ENCODE measurements around the gene IL18BP.

DNA sequence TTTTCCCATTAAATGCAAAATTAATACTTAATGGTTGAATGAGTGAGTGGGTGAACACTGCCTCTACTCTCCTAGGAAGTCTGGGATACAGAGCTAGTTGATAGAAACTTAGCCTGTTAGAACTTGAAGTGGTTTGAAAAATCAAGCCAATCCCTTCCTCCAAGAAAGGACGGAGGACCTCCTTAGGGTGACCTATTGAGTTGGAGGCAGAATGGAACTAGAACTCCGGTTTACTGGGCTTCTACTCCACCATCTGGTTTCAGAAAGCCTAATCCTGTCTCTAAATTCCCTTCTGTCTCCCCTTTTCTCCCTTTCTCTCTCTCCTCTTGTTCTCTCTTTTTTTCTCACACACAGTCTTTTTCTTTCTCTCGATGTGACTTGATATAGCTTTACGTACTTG lies 19.6 kb upstream of the IL18BP start:
- TF ChIP-seq CTCF (tag by site-specific recombination; IDR thresholded peaks at IDR 0.05) (no peak), ZNF791 (tag by site-specific recombination; IDR thresholded peaks at IDR 0.05) (no peak), ZNF138 (tag by site-specific recombination; IDR thresholded peaks at IDR 0.05; ENCODE audit: borderline replicate concordance) (no peak), ZNF768 (tag by site-specific recombination; IDR thresholded peaks at IDR 0.05) (no peak), ZNF777 (tag by site-specific recombination; IDR thresholded peaks at IDR 0.05; ENCODE audit: borderline replicate concordance) (no peak), ZFP37 (tag by site-specific recombination; IDR thresholded peaks at IDR 0.05) (no peak), ATF2 (tag by site-specific recombination; IDR thresholded peaks at IDR 0.05; ENCODE audit: low read depth) (no peak), ZNF488 (tag by site-specific recombination; IDR thresholded peaks at IDR 0.05) (no peak), ZNF549 (tag by site-specific recombination; IDR thresholded peaks at IDR 0.05) (no peak), PBX3 (CRISPR knock-in tag; IDR thresholded peaks at IDR 0.05) (no peak), ZNF513 (tag by site-specific recombination; IDR thresholded peaks at IDR 0.05) (no peak), MZF1 (tag by site-specific recombination; IDR thresholded peaks at IDR 0.05; ENCODE audit: borderline replicate concordance) (no peak), ZNF324 (tag by site-specific recombination; IDR thresholded peaks at IDR 0.05) (no peak), ZNF624 (tag by site-specific recombination; IDR thresholded peaks at IDR 0.05) (no peak)
